COLO829 (cell line): ENCODE data around the gene VPS37B.

ENCODE experiments used
- DNase-seq: peaks from one replicate; pipeline ENCODE4 v3.0.0; 2012; ENCODE audit warnings: low spot score

The VPS37B gene

GRCh38 chr12:122852336-122853275 is 43.3 kb downstream of the VPS37B start:
- DNase-seq = no peak

- no peak for DNase-seq
These were observed 44.1 kb downstream of the VPS37B start for GRCh38 chr12:122851820-122852219.

GRCh38 chr12:122850695-122851350 is 45.1 kb downstream of the VPS37B start:
- DNase-seq = no peak

GRCh38 chr12:122850048-122850445 is 45.9 kb downstream of the VPS37B start:
- no peak for DNase-seq

GRCh38 chr12:122849352-122850047 is 46.4 kb downstream of the VPS37B start:
- no peak for DNase-seq

- no peak for DNase-seq
These were observed 47.2 kb downstream of the VPS37B start for GRCh38 chr12:122848471-122849351.

- DNase-seq = no peak
These were observed 48.0 kb downstream of the VPS37B start for GRCh38 chr12:122847921-122848421.

- DNase-seq = no peak
These were observed 48.4 kb downstream of the VPS37B start for GRCh38 chr12:122847516-122847836.

- DNase-seq = no peak
These were observed 49.1 kb downstream of the VPS37B start for GRCh38 chr12:122846622-122847515.

GRCh38 chr12:122845865-122846621 is 49.9 kb downstream of the VPS37B start:
- no peak for DNase-seq

- no peak for DNase-seq
These were observed 50.7 kb downstream of the VPS37B start for GRCh38 chr12:122845041-122845864.

- no peak for DNase-seq
These were observed 51.5 kb downstream of the VPS37B start for GRCh38 chr12:122844366-122844971.

- DNase-seq = no peak
These were observed 52.5 kb downstream of the VPS37B start for GRCh38 chr12:122843455-122843854.

GRCh38 chr12:122842505-122843405 is 53.2 kb downstream of the VPS37B start:
- DNase-seq = no peak

GRCh38 chr12:122841544-122842321 is 54.2 kb downstream of the VPS37B start:
- DNase-seq = no peak
